ENCODE results near the gene NR3C1.

GRCh38 chr5:143403593-143404415 is at the start of gene NR3C1:
- TF ChIP-seq EZH2 (IDR thresholded peaks at IDR 0.05; ENCODE audit: low read length), result no peak
- TF ChIP-seq CTCF (optimal IDR thresholded peaks at IDR 0.05 in 1 of 3, IDR thresholded peaks at IDR 0.05 in 1 of 3, conservative IDR thresholded peaks at IDR 0.05 in 1 of 3; ENCODE audit: extremely low read depth in 1 of 3, insufficient read depth in 2 of 3, low read length in 3 of 3), result peak in 2 of 3 experiments; percentile 47 to 75

Data from keratinocyte (primary cell).